ENCODE measurements around the gene HSPB2.

Gene HSPB2

GRCh38 chr11:111938687-111939160 lies 26.2 kb downstream of the HSPB2 start:
- peak; percentile 95 for DNase-seq (ENCODE audit: low spot score)

GRCh38 chr11:111939836-111940604 lies 27.5 kb downstream of the HSPB2 start:
- peak; percentile 73 for DNase-seq (ENCODE audit: low spot score)

GRCh38 chr11:111941963-111942362 lies 29.4 kb downstream of the HSPB2 start:
- DNase-seq (ENCODE audit: low spot score) = peak; percentile 98

GRCh38 chr11:111942829-111943228 lies 30.3 kb downstream of the HSPB2 start:
- no peak for DNase-seq (ENCODE audit: low spot score)

- DNase-seq (ENCODE audit: low spot score) = peak; percentile 35
Observed at GRCh38 chr11:111944139-111944538, 31.6 kb downstream of the HSPB2 start.

- no peak for DNase-seq (ENCODE audit: low spot score)
Observed at GRCh38 chr11:111944651-111945051, 32.1 kb downstream of the HSPB2 start.

- no peak for DNase-seq (ENCODE audit: low spot score)
Observed at GRCh38 chr11:111945198-111945597, 32.7 kb downstream of the HSPB2 start.

- DNase-seq (ENCODE audit: low spot score) = no peak
Observed at GRCh38 chr11:111946499-111946898, 34.0 kb downstream of the HSPB2 start.

GRCh38 chr11:111947143-111947542 lies 34.6 kb downstream of the HSPB2 start:
- no peak for DNase-seq (ENCODE audit: low spot score)

GRCh38 chr11:111949519-111950426 lies 37.2 kb downstream of the HSPB2 start:
- DNase-seq (ENCODE audit: low spot score) = no peak

GRCh38 chr11:111951565-111951964 lies 39.0 kb downstream of the HSPB2 start:
- DNase-seq (ENCODE audit: low spot score) = no peak

GRCh38 chr11:111954154-111954553 lies 41.6 kb downstream of the HSPB2 start:
- DNase-seq (ENCODE audit: low spot score) = no peak

- no peak for DNase-seq (ENCODE audit: low spot score)
Observed at GRCh38 chr11:111957663-111958444, 45.3 kb downstream of the HSPB2 start.

- no peak for DNase-seq (ENCODE audit: low spot score)
Observed at GRCh38 chr11:111960916-111961315, 48.4 kb downstream of the HSPB2 start.

GRCh38 chr11:111961389-111962300 lies 49.1 kb downstream of the HSPB2 start:
- no peak for DNase-seq (ENCODE audit: low spot score)

Measured in cerebellar cortex (tissue), 1 donor.